HL-60 (cell line): Measurements from ENCODE around the gene CACNA1C.

Experiments used
- DNase-seq, 2 experiments: peaks; one replicate each; pipeline ENCODE4 v3.0.0-alpha.2; 2010 to 2020; ENCODE audit warnings: low read depth in 1 of 2, low spot score in 1 of 2
- H3K27ac ChIP-seq: fragments of 250-450 bp; sonication (Bioruptor Pico); replicated peaks from 2 replicates; pipeline ENCODE4 v1.5.1; 2020; ENCODE audit warnings: mild to moderate bottlenecking, moderate library complexity
- H3K27me3 ChIP-seq: fragments of 250-450 bp; sonication (Bioruptor Pico); 2 replicates; pipeline ENCODE4 v1.5.1; 2021; ENCODE audit warnings: mild to moderate bottlenecking, moderate library complexity; ENCODE audit not compliant: insufficient read depth, poor library complexity, severe bottlenecking
- H3K4me3 ChIP-seq: replicated peaks from 2 replicates; pipeline ENCODE4 v1.5.1; 2011; ENCODE audit warnings: mild to moderate bottlenecking, control low read depth, low read length; ENCODE audit not compliant: insufficient read depth
- GABPA ChIP-seq: IDR thresholded peaks from 2 replicates; pipeline ENCODE4 v1.6.1; 2012; ENCODE audit warnings: low read depth
- POLR2AphosphoS5 ChIP-seq: IDR thresholded peaks from 2 replicates; pipeline ENCODE4 v1.6.1; 2012; ENCODE audit warnings: low read depth
- SPI1 ChIP-seq: IDR thresholded peaks from 2 replicates; pipeline ENCODE4 v1.6.1; 2012; ENCODE audit warnings: low read depth, mild to moderate bottlenecking, borderline replicate concordance
- TF ChIP-seq, protein P1 (sequence below): IDR thresholded peaks from one replicate; pipeline ENCODE4 v1.5.1; 2011; ENCODE audit warnings: low read length, control low read depth, inconsistent platforms; ENCODE audit not compliant: insufficient read depth
- TF ChIP-seq, protein P2 (sequence below): IDR thresholded peaks from 2 replicates; pipeline ENCODE4 v1.6.1; 2012; ENCODE audit warnings: low read depth; ENCODE audit not compliant: insufficient replicate concordance

Gene CACNA1C

DNA sequence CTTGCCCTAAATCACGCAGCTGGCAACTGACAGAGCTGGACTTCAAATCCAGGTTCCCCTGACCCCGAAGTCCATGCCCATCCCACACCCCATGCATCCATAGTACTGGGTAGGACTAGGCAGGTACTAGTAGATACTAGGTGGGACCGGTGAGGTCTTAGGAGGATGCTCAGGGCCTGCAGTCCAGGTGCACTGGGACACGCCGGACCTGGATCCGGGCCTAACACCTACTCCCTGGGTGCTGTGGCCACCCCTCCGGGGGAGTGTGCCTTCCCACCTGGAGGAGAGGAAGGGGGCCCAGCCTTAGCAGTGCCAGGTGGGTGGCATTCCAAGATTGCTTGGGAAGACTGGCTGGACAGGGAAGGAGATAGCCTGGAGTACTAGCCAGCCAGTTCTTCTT is 64.8 kb downstream of the CACNA1C start:
- TF ChIP-seq, protein P1, sequence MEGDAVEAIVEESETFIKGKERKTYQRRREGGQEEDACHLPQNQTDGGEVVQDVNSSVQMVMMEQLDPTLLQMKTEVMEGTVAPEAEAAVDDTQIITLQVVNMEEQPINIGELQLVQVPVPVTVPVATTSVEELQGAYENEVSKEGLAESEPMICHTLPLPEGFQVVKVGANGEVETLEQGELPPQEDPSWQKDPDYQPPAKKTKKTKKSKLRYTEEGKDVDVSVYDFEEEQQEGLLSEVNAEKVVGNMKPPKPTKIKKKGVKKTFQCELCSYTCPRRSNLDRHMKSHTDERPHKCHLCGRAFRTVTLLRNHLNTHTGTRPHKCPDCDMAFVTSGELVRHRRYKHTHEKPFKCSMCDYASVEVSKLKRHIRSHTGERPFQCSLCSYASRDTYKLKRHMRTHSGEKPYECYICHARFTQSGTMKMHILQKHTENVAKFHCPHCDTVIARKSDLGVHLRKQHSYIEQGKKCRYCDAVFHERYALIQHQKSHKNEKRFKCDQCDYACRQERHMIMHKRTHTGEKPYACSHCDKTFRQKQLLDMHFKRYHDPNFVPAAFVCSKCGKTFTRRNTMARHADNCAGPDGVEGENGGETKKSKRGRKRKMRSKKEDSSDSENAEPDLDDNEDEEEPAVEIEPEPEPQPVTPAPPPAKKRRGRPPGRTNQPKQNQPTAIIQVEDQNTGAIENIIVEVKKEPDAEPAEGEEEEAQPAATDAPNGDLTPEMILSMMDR = no peak
- TF ChIP-seq, protein P2, sequence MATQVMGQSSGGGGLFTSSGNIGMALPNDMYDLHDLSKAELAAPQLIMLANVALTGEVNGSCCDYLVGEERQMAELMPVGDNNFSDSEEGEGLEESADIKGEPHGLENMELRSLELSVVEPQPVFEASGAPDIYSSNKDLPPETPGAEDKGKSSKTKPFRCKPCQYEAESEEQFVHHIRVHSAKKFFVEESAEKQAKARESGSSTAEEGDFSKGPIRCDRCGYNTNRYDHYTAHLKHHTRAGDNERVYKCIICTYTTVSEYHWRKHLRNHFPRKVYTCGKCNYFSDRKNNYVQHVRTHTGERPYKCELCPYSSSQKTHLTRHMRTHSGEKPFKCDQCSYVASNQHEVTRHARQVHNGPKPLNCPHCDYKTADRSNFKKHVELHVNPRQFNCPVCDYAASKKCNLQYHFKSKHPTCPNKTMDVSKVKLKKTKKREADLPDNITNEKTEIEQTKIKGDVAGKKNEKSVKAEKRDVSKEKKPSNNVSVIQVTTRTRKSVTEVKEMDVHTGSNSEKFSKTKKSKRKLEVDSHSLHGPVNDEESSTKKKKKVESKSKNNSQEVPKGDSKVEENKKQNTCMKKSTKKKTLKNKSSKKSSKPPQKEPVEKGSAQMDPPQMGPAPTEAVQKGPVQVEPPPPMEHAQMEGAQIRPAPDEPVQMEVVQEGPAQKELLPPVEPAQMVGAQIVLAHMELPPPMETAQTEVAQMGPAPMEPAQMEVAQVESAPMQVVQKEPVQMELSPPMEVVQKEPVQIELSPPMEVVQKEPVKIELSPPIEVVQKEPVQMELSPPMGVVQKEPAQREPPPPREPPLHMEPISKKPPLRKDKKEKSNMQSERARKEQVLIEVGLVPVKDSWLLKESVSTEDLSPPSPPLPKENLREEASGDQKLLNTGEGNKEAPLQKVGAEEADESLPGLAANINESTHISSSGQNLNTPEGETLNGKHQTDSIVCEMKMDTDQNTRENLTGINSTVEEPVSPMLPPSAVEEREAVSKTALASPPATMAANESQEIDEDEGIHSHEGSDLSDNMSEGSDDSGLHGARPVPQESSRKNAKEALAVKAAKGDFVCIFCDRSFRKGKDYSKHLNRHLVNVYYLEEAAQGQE = no peak
- no peak for TF ChIP-seq SPI1
- no peak for TF ChIP-seq GABPA
- TF ChIP-seq POLR2AphosphoS5 = no peak
- DNase-seq = no peak
- H3K27ac ChIP-seq = no peak overlapping the region
- H3K4me3 ChIP-seq = no peak overlapping the region
- no peaks in the 10 kb centered on the region for H3K27me3 ChIP-seq

- TF ChIP-seq GABPA (no peak), POLR2AphosphoS5 (no peak), SPI1 (no peak)
- TF ChIP-seq, protein P2 = no peak
- TF ChIP-seq, protein P1 = no peak
- H3K4me3 ChIP-seq = no peak overlapping the region
- H3K27me3 ChIP-seq = no peaks in the 10 kb centered on the region
- DNase-seq = peak in 1 of 2 experiments; percentile 14
- no peak overlapping the region for H3K27ac ChIP-seq
Measured at GRCh38 chr12:2118061-2118460, 65.3 kb downstream of the CACNA1C start.

GRCh38 chr12:2118481-2119255 is 65.9 kb downstream of the CACNA1C start:
- H3K27me3 ChIP-seq = no peaks in the 10 kb centered on the region
- no peak for DNase-seq
- no peak overlapping the region for H3K4me3 ChIP-seq
- TF ChIP-seq GABPA = no peak
- TF ChIP-seq, protein P2 = no peak
- no peak for TF ChIP-seq POLR2AphosphoS5
- TF ChIP-seq, protein P1 = no peak
- no peak for TF ChIP-seq SPI1
- no peak overlapping the region for H3K27ac ChIP-seq
